CD4-positive, alpha-beta T cell treated with Interleukin-6 at 100 ng/mL for 8 hours (primary cell): Measurements from ENCODE around the gene HPS1.

Source experiments
- DNase-seq: peaks from one replicate; pipeline ENCODE4 v3.0.0-alpha.2; 2020; ENCODE audit warnings: mixed read lengths, low spot score

The HPS1 gene

DNA sequence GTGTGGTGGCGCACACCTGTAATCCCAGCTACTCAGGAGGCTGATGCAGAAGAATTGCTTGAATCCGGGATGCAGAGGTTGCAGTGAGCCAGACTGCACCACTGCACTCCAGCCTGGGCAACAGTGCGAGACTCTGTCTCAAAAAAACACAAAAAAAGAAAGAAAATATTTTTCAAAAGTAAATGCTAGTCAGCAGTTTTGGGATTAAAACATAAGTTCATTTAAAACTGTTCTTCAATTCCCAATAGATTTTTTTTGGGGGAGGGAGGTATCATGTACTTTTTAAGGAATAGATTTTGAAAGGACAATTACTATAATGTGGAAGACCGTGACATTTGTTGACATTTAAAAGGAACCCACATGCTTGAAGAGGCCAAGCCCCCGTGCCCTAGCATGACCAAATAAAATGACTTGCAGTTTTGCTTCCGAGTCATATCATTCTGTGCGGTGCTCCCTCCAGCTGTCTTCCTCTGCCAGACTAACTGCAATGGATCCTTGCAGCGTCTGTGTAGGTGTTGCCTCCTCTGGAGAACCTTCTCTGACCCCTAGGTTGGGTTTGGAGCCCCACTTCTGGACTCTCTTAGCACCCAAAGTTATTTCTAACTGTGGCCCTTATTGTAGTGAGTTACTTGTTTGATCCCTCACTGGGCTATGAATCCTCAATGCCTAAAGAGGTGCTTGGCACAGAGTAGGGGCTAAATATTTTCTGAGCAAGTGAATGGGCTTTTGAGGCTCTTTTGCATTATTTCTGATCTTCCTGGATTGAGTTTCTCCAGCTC lies 17.4 kb upstream of the HPS1 start:
- no peak for DNase-seq

DNA sequence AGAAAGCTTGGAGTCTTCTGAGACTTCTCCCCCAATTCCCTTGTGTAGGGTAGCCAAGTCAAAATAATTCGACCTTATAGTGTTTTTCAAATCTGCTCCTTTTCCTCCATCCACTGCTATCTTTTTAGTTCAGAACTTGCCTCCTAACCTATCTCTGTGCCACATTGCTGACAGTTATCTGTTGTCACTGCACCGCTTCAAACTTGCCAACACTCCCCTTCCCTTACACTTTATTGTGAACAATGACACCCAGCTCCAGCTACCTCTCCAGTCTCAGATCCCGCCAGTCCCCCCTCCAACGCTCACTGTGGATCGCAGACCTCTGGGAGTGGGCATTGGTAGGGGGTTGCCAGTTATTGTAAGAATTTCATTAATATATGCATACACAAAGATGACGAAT lies 16.3 kb upstream of the HPS1 start:
- no peak for DNase-seq

DNA sequence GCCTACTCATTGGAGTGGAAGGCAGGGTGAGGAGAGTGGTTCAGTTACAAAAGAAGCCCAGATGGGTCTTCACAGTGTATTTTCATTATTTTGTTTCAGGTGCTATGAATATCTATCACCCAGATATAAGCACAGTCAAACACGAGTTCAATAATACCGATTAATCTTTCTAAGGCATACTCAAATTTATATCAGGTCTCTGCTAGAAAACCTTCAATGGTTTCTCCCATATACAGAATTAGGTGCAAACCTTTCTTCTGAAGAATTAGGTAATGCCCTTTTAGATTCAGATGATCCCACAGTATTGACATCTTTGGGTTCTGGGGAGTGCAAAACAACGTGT lies 14.7 kb upstream of the HPS1 start:
- no peak for DNase-seq

DNA sequence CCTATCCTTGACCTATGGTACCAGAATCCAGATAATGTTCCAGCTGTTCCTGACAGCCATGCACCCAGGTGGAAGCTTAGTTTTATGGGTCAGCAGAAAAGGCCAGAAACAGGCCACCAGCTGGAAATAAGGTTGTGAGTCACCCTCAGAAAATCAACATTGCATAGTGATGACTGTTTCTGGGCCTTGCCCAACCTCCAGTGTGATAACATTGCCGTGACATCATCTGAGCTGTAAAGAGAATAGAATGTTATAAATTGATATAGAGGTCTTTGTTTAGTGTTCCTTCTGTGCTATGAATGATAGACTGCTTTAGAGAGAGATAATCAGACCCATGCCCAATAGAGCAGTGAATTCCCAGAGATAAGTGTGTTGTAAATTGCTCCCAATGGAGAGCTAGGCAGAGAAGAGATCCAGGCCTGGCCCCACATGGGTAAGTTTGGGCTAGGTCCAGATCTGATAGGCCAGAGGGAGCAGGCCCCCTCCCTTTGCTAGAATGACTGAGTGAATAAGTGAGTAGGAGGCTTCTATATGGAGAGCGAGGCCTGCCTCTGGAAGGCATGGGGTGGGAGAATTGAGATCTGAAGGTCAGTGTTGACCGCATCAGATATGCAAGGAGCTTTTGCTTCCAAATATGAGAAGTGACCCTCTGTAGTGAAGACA lies 14.2 kb upstream of the HPS1 start:
- no peak for DNase-seq

DNA sequence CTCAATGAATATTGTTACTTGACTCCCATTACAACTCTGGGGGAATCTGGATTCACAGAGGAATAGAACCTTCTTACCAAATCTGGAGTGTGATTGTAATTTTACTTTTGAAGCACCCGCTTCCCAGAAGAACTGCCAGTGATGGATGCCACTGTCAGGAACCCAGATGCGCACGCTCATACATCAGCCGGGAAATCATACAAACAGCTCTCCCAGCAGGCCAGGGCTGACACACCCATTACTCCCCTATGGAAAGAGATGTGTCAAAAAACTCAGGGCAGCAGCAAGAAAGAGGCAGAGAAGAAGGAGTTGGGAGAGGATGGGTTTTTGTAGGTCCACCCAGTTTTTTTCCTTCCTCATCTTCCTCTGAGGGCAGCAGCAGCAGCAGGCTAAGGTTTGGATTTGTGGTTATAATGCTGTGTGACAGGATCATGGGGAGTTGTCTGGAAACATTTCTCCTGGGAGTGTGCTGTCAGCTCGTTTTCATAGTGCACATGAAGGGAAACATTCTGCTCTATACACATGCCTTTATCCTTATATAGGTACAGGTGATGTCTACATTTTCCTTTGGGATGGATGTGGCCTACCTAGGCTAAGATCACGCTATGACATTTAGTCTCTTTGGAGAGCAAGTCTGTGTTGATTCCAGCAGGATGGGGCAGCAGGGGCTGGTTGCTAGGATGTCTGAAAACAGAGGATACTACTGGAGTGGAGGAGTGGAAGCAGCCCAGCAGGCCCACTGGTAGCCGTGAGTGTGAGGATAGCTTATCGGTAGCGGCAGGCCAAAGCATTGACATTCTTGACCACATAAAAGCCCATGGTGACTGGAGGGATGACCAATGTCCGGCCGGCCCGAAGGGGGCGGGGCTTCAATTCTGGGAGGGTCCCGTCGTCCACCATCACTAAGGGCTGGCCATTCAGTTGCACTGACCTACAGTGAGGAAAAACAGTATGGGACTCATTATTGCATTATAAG lies 12.4 kb upstream of the HPS1 start:
- no peak for DNase-seq

DNA sequence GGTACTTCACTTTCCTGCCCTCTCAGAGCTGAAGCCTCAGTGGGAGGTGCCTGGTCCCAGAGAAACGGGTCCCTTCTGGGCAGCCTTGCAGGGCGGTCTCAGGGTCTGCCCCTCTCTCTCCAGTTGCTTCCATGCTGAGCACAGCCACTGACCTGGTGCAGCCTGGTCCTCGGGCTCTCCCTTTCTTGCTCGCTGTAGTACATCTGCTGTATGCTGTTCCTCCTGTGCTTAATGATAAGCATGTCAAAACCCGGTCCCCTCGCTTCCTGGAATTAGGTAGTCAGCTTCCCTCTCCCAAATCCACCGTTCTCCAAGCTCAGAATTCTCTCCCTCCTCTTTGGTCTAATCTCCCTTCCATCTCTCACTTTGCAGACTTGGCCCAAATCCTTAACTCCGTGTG lies 11.0 kb upstream of the HPS1 start:
- DNase-seq, result no peak

DNA sequence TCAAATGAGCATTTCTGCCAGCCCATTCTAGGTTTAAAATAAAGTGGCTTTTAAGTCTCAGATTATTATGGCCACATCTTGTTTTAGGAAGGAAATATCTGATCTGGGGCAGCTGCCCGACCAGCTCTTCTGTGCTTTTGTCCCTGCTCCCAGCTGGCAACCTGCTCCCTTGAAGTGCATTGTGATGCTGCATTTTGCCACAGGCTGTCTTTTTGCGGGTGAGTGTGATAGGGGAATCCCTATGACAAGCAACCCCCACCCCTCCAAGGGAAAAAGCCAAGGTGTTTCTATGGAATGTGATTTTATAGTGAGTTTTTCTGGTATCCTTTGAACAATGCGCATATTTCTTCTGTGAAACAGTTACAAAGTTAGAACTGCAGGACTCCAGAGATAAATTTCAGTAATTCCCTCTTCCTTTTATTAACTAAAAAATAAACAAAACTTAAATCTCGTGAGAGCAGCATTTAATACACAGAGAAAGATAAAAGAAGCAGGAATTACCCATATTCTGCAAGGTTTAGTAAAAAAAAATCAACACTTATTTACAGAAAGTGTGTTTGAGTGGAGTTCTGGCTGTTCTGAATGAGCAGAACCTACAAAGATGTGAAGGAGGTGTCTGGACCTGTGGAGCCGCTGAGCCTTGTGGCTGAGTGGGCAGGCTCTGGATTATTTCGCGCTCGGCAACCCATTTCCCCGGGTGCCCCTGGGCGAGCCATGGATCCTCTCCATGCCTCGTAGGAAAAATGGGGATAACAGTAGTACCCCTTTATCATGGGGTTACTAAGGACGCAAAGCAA lies 10.1 kb upstream of the HPS1 start:
- DNase-seq, result no peak

DNA sequence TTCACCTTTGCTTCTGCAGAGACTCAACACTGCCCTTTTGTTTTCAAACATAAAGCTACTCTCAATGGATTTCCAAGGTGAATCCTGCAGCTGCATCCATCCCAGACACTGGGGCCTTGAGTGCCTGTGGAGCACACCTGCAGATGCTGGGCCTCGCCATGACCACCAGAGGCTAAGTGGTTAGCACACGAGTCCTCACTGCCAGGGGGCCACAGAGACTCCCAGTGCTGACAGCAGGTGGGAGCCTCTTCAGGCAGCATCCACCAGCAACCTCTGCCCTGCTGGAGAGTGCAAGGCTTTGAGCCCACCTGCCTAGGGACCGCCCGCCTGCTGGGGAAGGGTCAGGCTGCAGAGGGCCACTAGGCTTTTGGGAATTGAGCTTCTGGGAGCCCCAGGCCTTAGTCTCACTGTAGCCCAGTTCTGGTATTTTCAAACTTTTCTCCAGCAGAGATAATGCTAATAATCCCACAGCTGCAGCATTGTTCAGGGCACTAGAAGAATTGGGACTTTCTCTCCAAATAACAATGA lies 9.4 kb upstream of the HPS1 start:
- DNase-seq, result no peak

DNA sequence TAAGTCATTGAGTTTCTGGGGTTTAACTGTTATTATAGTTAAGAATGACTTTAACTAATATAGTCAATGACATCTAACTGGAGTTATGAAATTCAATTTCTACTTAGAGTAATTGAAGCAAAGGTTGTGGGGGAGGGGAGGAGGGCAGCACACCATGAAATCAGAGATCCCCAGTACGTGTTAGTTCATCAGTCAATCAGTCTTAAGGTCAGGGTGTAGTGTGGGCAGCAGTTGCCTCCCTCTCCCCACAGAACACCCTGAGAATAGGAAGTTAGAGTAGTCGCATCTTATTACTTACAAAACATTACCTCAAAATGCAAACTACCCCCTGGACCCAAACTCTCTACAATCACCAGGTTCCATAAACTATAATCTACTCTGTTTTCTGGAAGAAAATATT lies 7.0 kb upstream of the HPS1 start:
- DNase-seq, result no peak

DNA sequence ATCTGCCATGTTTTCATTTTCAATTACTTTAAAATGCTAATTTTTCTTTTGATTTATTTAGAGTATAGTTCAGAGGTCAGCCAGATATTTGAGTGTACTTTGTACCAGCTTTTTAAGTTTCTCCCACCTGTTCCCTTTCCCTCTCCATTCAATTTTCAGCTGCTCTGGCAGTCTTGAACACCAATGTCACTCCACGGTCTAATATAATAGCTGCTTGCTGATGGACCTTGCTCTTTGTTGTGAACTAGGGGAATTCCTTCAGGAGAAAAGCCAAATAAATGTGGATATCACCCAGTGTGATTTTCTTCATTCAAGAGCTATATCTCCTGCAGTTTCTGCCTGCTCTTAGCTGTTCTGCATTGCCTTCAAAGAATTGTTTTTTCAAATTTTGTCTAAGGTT lies 3.9 kb upstream of the HPS1 start:
- no peak for DNase-seq

DNA sequence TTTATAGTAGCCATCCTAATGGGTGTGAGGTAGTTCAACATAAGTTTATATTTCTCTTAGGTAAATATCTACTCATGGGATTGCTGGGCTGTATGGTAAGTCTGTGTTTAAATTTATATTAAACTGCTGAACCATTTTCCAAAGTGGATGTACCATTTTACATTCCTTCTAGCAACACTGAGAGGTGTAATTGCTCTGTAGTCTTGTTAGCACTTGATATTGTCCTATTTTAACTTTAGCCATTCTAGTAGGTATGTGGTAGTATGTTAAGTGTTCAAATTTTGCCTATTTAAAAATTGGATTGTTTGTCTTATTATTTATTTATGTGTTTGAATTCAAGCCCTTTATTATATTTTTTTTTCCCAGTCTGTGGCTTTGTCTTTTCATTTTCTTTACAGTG lies 2.6 kb upstream of the HPS1 start:
- DNase-seq, result no peak

DNA sequence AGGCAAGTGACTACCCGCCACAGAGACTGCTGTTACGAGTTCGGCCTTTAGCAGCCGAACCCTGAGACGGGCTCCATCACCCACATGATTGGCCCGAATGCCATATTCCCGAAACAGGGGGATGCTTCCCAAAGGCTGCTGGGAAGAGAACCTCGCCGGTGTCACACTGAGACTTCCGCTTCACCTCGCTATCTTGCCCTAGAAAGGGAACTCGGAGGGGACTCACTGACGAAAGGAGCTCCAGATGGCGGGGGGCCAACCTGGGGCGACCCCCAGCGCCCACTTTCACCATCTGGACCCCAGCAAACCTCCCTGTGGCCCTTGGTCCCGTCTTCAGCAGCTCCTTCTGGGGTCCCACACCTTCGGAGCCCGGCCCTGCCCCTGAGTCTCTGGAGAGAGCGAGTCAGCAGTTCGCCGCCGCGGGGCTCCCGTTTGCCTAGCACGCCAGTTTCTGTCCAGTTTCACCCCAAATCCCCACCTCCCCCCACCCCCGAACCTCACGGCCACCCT lies 529 bp downstream of the HPS1 start:
- DNase-seq, result no peak

DNA sequence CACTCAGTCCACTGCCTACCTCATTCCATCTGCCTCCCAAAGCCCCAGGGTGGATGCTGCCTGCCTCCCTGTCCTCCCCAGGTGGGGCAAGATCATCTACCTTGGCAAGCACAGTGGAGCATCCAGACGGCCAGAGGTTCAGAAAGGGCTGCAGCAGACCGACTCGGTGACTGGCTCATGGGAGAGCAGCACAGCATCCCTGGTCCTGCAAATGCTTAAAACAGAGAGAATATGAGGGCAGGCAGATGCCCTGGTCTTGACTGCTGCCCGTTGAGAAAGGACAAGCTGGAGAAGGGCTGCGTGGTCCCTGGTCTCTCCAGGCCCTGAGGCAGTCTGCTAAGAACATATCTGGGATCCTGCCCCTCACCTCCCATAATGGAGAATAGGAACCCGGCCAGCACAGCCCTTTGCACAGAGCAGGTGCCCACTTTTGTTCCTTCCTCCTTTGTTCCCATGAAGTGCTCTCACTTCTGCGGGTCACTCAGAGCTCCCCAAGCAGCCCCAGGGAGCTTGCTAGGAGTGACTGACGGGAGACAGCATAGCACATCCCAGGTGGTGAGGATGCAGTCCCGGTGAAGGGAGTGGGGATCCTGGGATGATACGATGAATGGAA lies 1.4 kb downstream of the HPS1 start:
- no peak for DNase-seq

DNA sequence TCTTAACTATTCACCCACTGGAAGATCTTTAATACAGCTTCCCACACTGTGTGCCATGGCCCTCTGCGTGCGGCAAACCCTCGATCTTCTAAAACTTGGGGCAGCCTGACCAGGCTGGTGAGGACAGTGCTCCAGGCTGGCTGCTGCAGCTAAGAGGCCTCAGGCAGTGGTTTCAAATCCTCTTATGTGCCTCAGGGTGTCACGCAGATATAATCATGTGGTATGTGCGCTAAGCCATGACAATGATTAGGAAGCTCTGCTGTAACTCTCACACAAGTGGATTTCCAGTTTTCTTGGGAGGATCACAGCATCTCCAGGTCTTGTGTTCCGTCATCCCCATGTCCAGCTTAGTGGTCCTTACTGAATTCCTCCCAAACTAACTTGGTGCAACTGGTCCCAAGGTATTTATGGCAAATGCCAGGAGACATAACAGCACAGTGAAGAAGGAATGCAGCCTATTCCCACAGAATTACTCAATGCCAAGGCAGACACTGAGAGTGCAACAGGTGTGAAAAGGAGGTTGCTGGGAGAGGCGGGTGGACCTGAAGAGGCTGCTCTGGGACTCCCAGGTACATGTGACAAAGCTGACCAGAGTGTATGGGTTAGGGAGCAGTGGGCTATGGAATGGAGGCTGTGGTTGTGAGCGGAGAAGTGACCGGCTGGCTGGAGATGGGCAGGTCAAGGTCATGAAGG lies 2.3 kb downstream of the HPS1 start:
- no peak for DNase-seq

DNA sequence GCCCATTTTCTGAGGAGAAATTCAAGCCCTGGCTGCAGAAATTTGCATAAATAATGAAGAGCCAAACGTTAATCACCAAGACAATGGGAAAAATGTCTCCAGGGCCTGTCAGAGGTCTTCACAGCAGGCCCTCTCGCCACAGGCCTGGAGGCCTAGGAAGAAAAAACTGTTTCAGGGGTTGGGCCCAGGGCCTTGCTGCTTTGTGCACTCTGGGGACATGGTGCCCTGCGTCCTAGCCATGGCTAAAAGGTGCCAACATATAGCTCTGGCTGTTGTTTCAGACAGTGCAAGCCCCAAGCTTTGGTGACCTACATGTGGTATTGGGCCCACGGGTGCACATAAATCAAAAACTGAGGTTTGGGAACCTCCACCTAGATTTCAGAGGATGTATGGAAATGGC lies 8.0 kb downstream of the HPS1 start:
- no peak for DNase-seq

DNA sequence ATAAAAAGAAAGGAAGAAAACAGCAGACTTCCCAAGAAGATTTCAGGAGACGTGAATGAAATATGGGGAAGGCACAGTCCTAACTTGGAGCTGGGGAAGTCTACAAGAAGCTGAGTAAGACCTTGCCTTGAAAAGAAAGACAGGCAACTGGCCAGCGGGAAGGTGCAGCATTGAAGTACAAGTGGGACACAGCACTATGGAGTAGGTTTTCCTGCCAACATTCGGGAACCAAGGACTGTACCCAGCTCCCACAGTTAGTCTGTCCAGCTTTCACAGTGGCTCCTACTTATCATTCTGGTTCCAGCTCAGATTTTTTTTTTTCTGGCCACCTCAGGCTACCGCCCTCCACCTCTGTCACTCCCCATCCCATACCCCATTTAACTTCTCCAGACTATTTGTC lies 10.0 kb downstream of the HPS1 start:
- DNase-seq, result no peak

DNA sequence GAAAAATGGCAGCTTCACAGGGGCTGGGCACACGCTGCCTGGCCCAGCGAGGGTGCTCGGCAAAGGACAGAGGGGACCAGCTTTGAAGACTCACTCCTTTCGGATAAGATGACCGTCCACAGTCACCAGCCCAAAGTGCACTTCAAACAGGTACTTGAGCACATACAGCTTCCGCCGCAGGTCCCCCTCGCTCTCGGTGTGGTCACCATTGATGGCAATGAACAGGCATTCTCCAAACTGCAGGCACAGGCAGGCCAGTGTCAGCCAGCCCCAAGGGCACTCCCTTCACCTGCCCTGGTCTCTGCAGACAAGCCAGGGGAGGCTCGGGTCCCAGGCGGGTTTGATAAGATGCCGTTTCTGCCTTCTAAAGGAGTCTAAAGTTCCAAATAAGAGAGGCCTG lies 11.6 kb downstream of the HPS1 start:
- DNase-seq, result no peak

DNA sequence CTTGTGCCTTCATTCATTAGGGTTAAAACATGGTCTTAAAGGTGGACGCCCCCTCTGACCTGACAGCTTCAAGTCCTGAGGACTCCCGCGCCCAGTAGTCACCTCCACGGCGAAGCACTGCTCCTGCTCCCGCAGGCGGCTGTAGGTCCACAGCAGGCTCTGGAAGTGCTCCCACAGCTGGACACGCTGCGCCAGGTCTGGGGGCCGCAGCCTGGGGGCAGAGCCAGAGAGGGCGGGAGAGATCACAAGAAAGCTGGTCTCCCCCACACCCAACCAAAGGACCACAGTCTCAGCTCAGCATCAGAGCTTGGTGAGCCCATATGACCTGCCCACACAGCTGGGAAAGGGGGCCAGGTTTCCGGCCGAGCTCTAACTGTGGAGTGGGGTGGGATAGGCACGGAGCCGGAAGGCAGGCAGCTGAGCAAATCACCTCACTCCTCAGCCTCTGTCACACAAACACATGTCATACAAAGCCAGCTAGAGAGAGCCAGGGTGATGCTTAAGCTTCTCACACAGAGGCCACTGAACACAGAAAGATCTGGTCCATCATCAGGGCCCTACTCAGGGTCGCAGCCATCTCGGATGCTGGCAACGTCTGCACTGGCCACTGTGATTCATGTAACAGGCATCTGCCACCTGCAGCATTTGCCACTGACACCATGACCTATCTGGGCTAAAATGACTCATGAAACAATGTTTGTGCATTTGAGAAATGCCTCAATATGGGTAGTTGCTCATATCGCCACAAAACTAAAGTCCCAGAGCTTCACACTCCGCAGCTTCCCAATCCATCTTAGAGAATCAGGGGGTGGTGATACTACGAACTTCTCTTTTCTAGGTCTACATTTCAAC lies 12.6 kb downstream of the HPS1 start:
- no peak for DNase-seq

DNA sequence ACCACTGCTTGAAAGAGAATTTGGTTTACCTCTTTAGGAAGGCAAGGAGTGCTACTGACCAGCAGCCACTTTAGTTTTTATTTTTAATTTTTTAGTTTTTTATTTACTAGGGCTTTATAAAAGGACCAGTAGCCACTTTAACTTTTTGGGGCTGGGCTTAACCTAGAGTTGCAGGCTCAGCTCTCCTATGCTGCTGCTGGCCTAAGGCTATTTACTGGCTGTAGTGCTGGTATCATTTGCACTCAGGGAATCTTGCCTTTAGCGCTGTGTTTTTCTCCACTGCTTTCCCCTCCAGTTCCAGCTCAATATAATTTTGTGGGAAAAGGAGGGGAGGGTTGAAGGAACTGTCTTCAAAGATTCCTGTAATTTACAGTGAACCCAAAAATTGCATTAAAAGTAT lies 13.4 kb downstream of the HPS1 start:
- no peak for DNase-seq

DNA sequence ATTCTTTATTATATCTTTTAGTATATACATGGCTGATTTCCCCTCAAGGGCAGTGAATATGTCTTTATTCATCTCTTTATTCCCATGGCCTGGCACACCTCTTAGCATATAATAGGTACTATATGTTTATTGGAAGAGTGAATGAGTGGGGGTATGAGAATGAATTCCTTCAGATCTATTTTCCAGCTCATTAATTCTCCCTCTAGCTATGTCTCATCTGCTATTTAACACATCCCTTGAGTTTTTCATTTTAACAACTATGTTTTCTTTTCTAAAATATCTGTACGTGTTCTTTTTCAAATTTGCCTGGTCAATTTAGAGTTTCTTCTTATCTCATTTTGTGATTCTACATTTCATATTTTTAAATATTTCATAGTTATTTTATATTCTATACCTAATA lies 14.4 kb downstream of the HPS1 start:
- DNase-seq, result no peak
